Loucy (cell line): ENCODE data around the gene THAP4.
A peak's percentile ranks its signal among the peaks of the same experiment; 100 is the strongest.

Experiments
- H2AFZ ChIP-seq: fragments of 200-600 bp; sonication (generic); 2 replicates; pipeline ENCODE4 v1.6.0; 2016; ENCODE audit warnings: antibody characterized with exemption, mild to moderate bottlenecking, low read length, moderate library complexity
- H3F3A ChIP-seq: fragments of 200-600 bp; 2 replicates; pipeline ENCODE4 v1.6.0; 2016; ENCODE audit warnings: antibody characterized with exemption, low read depth, mild to moderate bottlenecking
- H3K27me3 ChIP-seq: fragments of 200-600 bp; sonication (generic); 2 replicates; pipeline ENCODE4 v1.6.1; 2014; ENCODE audit warnings: low read length, mild to moderate bottlenecking; ENCODE audit not compliant: insufficient read depth, poor library complexity, severe bottlenecking
- H3K36me3 ChIP-seq: fragments of 200-600 bp; sonication (generic); 2 replicates; pipeline ENCODE4 v1.6.1; 2016; ENCODE audit warnings: low read length; ENCODE audit not compliant: insufficient read depth
- H3K4me1 ChIP-seq: fragments of 200-600 bp; sonication (generic); 2 replicates; pipeline ENCODE4 v1.5.1; 2014; ENCODE audit warnings: low read length, mild to moderate bottlenecking; ENCODE audit not compliant: insufficient read depth, poor library complexity, severe bottlenecking
- H3K4me2 ChIP-seq: fragments of 200-600 bp; sonication (generic); 2 replicates; pipeline ENCODE4 v1.6.0; 2014; ENCODE audit warnings: antibody characterized with exemption, low read length, low read depth, mild to moderate bottlenecking; ENCODE audit not compliant: poor library complexity, severe bottlenecking
- H3K4me3 ChIP-seq: fragments of 200-600 bp; sonication (generic); 2 replicates; pipeline ENCODE4 v1.5.1; 2014; ENCODE audit warnings: low read length, mild to moderate bottlenecking, mixed read lengths; ENCODE audit not compliant: poor library complexity, severe bottlenecking
- H3K79me2 ChIP-seq: fragments of 200-600 bp; sonication (generic); 2 replicates; pipeline ENCODE4 v1.6.1; 2014; ENCODE audit warnings: low read length; ENCODE audit not compliant: insufficient read depth
- H3K9ac ChIP-seq: fragments of 200-600 bp; sonication (generic); 2 replicates; pipeline ENCODE4 v1.6.0; 2014; ENCODE audit warnings: mild to moderate bottlenecking, low read depth, low read length, moderate library complexity; ENCODE audit not compliant: poor library complexity, severe bottlenecking
- H3K9me2 ChIP-seq: fragments of 200-600 bp; sonication (generic); replicated peaks from 2 replicates; pipeline ENCODE4 v1.6.1; 2016; ENCODE audit warnings: low read depth, low read length, mixed read lengths
- H3K9me3 ChIP-seq: fragments of 200-600 bp; sonication (generic); 2 replicates; pipeline ENCODE4 v1.6.1; 2014; ENCODE audit warnings: mild to moderate bottlenecking, antibody characterized with exemption, low read length, low read depth; ENCODE audit not compliant: insufficient read depth
- H4K20me1 ChIP-seq: fragments of 200-600 bp; sonication (generic); 2 replicates; pipeline ENCODE4 v1.6.0; 2014; ENCODE audit warnings: antibody characterized with exemption, low read length, mild to moderate bottlenecking; ENCODE audit not compliant: insufficient read depth, poor library complexity, severe bottlenecking
- EZH2phosphoT487 ChIP-seq: fragments of 200-600 bp; IDR thresholded peaks from 2 replicates; pipeline ENCODE4 v1.6.1; 2018; ENCODE audit warnings: antibody characterized with exemption, mild to moderate bottlenecking, moderate library complexity, borderline replicate concordance
- TF ChIP-seq, protein P1 (sequence below): fragments of 200-600 bp; sonication (generic); conservative IDR thresholded peaks from 2 replicates; pipeline ENCODE4 v1.5.1; 2014; ENCODE audit warnings: mild to moderate bottlenecking, antibody characterized with exemption, low read length

The THAP4 gene

DNA sequence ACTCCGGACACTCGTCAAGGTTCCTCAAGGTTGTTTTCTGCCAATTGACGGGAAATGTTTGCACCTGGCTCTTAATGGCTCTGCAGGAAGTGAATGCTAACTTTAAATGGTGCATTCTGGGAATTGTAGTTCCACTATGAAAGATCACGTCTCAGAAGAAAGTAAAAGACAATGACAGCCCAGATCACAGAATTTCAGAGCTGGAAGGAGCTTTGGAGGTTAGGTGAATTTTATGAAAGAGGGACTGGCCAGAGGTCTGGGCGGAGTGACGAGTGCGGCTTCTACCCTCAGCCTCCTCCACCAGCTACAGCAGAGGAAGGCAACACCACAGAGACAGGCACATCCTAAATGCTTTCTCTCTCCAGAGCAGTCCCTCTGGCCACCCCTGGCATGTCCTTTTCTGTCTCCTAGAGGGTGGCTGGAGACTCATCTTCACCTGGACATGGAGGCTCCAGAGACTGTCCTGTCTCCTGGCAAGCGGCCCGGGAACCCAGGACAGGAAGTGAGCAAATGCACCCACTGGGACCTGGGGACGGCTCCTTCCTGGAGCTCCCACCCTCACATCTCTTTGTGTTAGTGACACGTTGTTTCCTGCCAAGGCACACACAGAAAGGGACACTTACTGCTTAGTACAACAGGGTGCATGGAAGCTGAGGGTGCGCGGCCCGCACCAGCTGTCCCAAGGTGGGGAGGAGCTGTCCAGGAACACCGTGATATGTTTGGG lies 19.4 kb downstream of the THAP4 start:
- Histone ChIP-seq H3K4me3 (peak overlapping the region; percentile 74), H2AFZ (peak overlapping the region; percentile 74), H3K9me3 (no peaks in the 10 kb centered on the region), H3K27me3 (no peaks in the 10 kb centered on the region), H3K9me2 (no peaks in the 10 kb centered on the region), H4K20me1 (no peaks in the 10 kb centered on the region), H3K79me2 (peaks cover 28% of the 10 kb centered on the region), H3K36me3 (peaks cover 3% of the 10 kb centered on the region; the same call in 1 of the 2 replicates), H3K9ac (peak overlapping the region; percentile 64), H3F3A (no peaks in the 10 kb centered on the region), H3K4me1 (peaks cover 11% of the 10 kb centered on the region), H3K4me2 (peak overlapping the region; percentile 74)
- TF ChIP-seq, protein P1, sequence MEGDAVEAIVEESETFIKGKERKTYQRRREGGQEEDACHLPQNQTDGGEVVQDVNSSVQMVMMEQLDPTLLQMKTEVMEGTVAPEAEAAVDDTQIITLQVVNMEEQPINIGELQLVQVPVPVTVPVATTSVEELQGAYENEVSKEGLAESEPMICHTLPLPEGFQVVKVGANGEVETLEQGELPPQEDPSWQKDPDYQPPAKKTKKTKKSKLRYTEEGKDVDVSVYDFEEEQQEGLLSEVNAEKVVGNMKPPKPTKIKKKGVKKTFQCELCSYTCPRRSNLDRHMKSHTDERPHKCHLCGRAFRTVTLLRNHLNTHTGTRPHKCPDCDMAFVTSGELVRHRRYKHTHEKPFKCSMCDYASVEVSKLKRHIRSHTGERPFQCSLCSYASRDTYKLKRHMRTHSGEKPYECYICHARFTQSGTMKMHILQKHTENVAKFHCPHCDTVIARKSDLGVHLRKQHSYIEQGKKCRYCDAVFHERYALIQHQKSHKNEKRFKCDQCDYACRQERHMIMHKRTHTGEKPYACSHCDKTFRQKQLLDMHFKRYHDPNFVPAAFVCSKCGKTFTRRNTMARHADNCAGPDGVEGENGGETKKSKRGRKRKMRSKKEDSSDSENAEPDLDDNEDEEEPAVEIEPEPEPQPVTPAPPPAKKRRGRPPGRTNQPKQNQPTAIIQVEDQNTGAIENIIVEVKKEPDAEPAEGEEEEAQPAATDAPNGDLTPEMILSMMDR: no peak
- no peak for TF ChIP-seq EZH2phosphoT487

DNA sequence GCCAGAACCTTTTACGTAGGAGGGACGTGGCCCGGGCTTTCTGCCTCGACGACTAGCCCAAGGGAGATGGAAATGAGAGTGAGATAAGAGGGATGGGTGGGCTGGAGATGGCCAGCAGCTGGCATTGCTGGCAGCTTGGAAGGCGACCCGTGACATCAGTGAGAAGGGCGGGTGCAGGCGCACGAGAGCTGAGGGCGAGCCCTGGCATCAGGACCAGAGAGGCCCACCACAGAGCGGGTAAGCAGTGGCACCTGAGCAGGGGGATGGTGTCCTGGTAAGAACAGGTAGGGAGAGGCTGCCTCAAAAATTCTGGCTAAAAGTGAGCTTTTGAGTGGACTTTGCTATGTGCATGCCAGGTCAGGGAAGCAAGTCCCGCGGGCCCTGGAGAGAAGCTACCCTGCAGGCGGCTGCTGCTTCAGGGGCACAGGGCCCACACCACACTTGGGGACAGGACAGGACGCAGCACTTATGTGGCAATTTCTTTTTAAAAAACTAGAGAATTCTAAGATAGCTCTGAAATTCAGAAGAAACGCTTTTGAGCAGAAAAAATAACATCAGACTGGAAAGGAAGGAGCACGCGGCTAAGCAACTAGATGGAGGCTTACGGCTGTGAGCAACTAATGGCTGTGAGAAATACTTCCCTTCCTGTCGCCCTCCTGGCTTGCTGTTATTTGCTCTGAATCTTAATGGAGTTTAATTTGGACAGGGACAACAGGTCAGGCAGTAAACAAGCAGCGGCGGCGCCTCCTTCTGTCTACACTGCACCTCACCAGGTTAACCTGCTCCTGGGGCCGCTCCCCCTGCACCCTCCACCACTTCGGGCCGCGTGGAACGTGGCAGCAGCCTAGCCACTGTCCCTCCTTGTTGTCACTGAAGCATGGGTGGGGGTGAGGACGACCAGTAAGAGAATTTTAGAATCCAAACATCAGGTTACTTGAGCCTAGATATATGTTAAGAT lies 20.5 kb downstream of the THAP4 start:
- H3K4me1 ChIP-seq: peaks cover 11% of the 10 kb centered on the region
- H4K20me1 ChIP-seq: no peaks in the 10 kb centered on the region
- peak overlapping the region; percentile 74; the same call in 1 of the 2 replicates for H2AFZ ChIP-seq
- H3K27me3 ChIP-seq: no peaks in the 10 kb centered on the region
- H3K79me2 ChIP-seq: peaks cover 28% of the 10 kb centered on the region; the same call in 1 of the 2 replicates
- H3K36me3 ChIP-seq: peaks cover 3% of the 10 kb centered on the region; the same call in 1 of the 2 replicates
- H3K4me3 ChIP-seq: peak overlapping the region; percentile 74
- no peaks in the 10 kb centered on the region for H3K9me2 ChIP-seq
- H3F3A ChIP-seq: no peaks in the 10 kb centered on the region
- peak overlapping the region; percentile 64 for H3K9ac ChIP-seq
- H3K9me3 ChIP-seq: no peaks in the 10 kb centered on the region
- peak overlapping the region; percentile 74 for H3K4me2 ChIP-seq
- no peak for TF ChIP-seq EZH2phosphoT487
- TF ChIP-seq, protein P1: 0 out of 2 replicates have a peak, but pooled peaks have one; percentile 14

DNA sequence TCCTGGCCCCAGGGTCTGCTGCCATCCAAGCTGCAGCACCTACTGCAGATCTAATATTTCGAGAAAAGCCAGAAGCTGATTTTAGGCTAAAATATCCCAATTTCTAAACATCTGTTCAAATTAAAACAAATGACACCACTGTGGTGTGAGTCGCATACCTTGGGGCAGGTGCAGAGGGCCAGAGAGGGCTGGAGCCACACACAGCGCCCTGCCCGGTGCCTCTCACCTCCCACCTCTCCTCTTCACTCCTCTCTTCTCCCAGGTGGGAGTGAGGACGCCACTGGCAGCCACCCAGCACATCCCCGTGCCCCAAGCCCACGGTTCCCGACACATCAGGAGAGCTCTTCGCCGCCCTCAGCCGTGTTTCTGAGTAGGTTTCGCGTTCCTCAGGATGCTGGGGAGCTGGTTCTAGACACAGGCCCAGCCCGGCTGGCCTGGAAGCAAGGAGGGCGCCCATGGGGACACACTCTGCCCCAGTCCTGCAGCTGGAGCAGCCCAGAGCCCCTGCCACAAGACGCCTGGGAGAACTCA lies 21.4 kb downstream of the THAP4 start:
- H3K9me3 ChIP-seq: no peaks in the 10 kb centered on the region
- H3K9ac ChIP-seq: no peak overlapping the region
- no peak overlapping the region for H3K4me2 ChIP-seq
- no peak for TF ChIP-seq EZH2phosphoT487
- TF ChIP-seq, protein P1: no peak
- no peak overlapping the region for H3K4me3 ChIP-seq
- peaks cover 28% of the 10 kb centered on the region; the same call in 1 of the 2 replicates for H3K79me2 ChIP-seq
- peaks cover 3% of the 10 kb centered on the region; the same call in 1 of the 2 replicates for H3K36me3 ChIP-seq
- no peaks in the 10 kb centered on the region for H3F3A ChIP-seq
- H3K27me3 ChIP-seq: no peaks in the 10 kb centered on the region
- peaks cover 11% of the 10 kb centered on the region for H3K4me1 ChIP-seq
- no peak overlapping the region for H2AFZ ChIP-seq
- H3K9me2 ChIP-seq: no peaks in the 10 kb centered on the region
- H4K20me1 ChIP-seq: no peaks in the 10 kb centered on the region
